HG03354 (cell line): ENCODE results near the gene C5orf15.
"Not testable (repeated sequence)": the region's sequence is repeated elsewhere in the genome, so short reads cannot be mapped to it uniquely, and the experiment has no call there.

ENCODE experiments used
- ATAC-seq: cut with Tn5 transposase; IDR thresholded peaks from one replicate; pipeline ENCODE4 v1.9.1; 2021; ENCODE audit warnings: mild to moderate bottlenecking; ENCODE audit not compliant: unreplicated experiment, poor library complexity, severe bottlenecking

Gene C5orf15

DNA sequence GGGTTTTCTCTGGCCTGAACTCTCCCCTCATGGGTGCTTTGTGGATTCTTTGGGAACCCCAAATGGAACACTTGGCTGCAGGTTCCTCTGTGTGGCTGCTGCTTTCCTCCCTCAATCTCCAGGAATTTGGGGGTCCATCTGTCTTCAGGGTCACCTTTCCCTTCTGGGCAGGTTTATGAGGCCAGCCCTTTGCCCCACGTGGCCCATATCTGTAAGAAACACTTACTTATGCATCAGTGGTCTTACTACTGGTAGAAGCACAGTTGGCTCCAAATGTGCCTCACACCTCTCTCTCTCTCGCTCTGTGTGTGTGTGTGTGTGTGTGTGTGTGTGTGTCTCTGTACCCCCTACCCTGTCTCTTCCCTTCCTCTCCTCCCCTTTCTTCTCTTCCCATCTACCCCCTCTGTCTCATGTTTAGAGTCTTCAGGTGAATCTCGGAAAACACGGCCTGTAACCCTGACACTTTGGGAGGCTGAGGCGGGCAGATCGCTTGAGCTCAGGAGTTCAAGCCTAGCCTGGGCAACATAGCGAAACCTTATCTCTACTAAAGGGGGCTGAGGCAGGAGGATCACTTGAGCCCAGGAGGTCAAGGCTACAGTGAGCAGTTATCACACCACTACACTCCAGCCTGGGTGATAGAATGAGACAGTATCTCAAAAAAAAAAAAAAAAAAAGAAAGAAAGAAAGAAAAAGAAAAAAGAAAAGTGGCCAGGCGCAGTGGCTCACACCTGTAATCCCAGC is 26.8 kb downstream of the C5orf15 start:
- ATAC-seq = no peak

- no peak for ATAC-seq
Observed at GRCh38 chr5:133939668-133940067, 28.8 kb downstream of the C5orf15 start.

DNA sequence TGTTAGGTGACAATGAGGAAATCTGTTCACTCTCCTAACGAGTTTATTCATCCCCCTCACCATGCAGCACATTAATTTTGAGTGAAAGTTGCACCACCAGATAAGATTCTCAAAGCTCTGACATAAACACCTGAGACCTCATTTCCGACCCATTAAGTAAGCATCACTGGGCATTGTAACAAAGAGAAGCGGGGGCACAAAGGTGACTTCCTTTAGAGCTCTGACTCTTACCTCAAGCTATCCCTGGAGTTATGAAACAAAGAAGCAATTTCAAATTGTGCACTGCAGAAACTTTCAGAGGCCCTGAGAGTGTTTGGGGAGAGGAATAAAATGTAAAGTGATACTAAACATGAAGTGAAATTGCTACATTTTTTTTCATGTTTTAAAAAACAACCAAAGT is 29.5 kb downstream of the C5orf15 start:
- ATAC-seq = peak; percentile 41

DNA sequence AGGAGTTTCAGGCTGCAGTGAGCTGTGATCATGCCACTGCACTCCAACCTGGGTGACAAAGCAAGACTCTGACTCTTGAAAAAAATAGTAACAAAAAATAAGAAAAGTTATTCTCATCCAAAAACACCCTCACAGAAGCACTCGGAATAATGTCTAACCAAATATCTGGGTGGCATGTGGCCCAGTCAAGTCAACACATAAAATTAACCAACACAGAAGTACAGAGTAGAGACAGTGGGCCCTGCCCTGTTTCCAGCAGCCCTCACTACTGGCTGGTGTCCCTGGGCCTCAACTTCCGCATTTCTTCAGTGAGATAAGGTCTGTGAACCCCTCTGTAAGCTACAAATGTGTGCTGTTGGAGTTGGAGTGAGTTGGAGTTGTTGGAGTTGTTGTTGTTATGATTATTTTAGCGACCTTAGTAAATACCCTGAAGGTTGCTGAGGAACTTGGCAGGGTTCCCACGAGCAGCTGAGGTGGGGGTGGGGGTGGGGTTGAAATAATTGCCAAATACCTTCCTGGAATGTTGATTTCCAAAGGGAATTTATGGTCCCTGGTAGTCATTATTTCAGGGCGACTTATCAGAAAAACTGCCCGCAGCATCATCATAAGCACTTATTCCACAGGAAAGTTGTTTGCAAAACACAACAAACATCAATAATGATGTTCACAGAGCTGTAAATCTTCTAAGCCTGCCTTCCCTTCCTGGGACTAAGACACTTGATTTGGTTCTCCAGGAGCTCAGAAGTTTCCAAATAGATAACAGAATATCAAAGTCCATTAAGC is 30.2 kb downstream of the C5orf15 start:
- ATAC-seq = no peak

DNA sequence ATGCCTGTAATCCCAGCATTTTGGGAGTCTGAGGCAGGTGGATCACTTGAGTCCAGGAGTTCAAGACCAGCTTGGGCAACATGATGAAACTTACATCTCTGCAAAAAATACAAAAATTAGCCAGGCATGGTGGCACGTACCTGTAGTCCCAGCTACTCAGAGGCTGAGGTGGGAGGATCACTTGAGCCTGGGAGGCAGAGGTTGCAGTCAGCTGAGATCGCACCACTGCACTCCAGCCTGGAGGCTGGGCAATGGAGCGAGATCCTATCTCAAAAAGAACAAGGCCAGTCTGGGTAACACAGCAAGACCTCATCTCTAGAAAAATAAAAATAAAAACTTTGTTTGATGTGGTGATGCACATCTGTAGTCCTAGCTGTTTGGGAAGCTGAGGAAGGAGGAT is 30.8 kb downstream of the C5orf15 start:
- not testable (repeated sequence) for ATAC-seq

DNA sequence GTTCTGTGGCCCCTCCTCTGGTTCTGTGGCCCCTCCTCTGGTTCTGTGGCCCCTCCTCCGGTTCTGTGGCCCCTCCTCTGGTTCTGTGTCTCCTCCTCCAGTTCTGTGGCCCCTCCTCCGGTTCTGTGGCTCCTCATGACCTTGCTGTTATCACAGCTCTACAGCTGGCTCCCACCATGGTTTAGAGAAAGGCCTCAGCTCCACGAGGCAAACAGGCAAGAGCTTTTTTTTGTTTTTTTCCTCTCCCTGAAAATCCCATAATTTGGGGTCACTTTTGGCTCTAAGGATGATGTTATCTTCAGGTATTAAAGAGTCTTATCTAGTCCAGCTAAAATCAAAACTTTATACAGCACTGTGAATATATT is 31.8 kb downstream of the C5orf15 start:
- ATAC-seq = no peak

DNA sequence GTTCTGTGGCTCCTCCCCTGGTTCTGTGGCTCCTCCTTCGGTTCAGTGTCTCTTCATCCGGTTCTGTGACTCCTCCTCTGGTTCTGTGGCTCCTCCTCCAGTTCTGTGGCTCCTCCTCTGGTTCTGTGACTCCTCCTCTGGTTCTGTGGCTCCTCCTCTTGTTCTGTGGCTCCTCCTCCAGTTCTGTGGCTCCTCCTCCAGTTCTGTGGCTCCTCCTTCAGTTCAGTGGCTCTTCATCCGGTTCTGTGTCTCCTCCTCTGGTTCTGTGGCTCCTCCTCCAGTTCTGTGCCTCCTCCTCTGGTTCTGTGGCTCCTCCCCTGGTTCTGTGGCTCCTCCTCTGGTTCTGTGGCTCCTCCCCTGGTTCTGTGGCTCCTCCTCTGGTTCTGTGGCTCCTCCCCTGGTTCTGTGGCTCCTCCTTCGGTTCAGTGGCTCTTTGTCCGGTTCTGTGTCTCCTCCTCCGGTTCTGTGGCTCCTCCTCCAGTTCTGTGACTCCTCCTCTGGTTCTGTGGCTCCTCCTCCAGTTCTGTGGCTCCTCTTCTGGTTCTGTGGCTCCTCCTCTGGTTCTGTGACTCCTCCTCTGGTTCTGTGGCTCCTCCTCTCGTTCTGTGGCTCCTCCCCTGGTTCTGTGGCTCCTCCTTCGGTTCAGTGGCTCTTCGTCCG is 32.3 kb downstream of the C5orf15 start:
- ATAC-seq = not testable (repeated sequence)

GRCh38 chr5:133935667-133935940 is 32.8 kb downstream of the C5orf15 start:
- ATAC-seq = no peak

DNA sequence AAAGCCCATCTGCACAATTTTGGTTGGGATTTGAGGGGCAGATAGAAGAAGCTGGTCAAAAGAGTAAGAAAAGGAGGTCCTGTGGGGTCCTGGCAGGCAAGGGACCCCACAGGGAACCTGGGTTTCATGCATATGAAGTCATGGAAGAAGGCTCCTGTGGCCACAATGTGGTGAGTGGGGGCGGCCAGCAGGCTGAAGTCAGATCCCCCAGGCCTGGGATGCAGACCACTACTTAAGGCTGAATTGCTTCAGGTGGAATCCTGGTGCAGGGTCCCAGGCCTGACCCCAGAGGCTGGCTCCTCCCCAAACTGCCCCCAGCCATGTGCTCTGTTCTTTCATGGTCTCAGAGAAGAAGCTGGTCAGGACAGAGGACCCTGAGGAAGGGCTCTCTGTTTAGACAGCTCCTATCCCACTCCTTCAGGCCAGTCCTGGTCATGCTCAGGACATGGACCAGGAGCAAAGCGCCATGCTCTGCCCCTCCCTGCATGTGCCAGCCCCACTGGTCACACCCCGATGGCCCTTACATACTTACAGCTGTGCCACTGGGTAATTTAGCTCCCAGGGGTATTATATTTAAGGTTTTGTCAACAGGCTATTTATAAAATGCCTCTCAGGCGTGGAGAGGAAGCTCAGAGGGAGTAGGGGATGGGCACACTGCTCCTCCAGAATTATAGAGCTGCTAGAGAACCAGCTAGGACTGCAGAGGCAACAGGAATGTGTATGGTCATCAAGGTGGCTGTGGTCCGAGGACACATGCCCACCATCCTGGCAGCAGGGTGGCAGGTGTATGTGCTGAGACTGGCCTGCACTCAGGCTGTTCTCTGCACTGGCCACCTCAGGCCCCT is 33.4 kb downstream of the C5orf15 start:
- peak; percentile 48 for ATAC-seq

- ATAC-seq = no peak
Observed at GRCh38 chr5:133934311-133934710, 34.1 kb downstream of the C5orf15 start.

DNA sequence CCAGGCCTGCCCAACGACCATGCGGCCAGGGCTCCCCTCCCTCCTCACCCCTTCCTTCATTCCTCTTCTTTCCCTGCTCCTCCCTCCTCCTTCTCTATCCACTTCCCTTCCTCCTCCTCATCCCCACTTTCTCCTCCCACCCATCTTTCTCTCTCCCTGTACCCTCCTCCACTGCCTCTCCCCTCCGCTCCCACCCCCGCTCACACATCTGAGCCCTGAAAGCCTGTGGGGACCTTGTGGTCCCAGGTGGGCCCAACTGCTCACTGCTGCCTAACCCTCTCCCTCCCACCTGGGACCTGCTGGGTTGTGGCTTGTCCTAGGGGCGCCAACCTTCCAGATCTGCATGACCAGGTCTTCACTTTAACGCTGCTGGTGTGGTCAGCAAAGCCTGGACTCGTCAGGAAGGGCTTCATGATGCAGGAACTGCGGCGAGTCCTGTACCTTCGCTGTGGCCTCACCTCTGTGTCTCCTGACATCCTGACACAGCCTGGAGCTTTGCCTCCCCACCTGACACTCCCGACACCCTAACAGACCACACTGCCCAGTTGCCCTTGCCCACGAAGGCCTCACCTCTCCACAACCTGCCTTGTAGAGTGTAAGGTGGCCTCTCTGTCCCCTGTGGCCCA is 34.6 kb downstream of the C5orf15 start:
- ATAC-seq = no peak

DNA sequence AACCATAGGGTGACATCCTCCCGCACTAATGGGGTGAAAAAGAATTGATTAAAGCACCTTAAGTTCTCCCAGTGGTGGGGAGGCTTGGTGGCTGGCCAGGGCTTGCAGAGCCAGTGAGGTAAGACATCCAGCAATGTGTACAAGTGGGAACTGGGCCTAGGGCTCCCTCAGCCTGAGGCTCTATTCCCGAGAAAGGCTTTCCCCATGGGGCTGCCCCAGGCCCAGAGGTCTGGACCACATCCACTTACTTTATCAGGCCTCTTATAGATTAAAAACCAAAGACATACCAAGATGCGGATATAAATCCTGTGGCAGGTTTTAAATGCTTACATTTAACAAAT is 35.3 kb downstream of the C5orf15 start:
- ATAC-seq = no peak

- ATAC-seq = no peak
Observed at GRCh38 chr5:133932441-133933168, 35.8 kb downstream of the C5orf15 start.

- ATAC-seq = no peak
Observed at GRCh38 chr5:133931546-133931945, 36.9 kb downstream of the C5orf15 start.

- ATAC-seq = no peak
Observed at GRCh38 chr5:133930813-133931090, 37.7 kb downstream of the C5orf15 start.

DNA sequence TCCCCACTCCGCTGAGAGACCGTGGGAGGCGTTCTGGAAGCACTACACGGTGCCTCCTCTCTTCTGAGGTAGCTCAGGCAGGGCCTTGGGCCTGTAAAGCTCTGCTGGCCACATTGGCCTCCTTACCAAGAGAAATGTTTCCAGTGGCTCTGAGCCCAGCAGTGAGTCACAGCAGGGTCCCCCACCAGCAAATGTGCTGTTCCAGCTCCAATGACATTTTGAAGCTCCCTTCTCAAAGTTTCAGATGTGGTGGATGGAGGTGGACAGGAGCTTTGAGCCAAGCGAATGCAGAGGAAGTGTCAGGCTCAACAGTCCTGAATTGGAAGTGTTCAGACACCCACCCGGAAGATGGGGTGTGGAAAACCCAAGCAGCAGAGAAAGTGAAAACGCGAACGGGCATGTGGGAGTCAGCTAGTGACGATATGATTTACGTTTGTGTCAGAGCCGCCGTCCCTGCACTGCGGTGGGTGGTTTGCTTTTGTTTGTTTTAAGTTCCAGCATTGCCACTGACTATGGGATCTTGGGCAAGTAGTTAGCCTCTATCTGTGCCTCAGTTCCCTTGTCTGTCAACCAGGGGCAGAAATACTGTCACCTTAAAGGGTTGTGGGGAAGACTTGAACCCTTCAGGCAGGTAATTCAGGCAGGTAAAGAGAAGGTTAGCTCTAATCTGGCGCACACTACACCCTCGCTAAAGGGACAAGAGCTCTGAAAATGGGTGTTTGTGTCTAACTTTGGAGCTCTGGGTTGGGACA is 38.2 kb downstream of the C5orf15 start:
- ATAC-seq = no peak

DNA sequence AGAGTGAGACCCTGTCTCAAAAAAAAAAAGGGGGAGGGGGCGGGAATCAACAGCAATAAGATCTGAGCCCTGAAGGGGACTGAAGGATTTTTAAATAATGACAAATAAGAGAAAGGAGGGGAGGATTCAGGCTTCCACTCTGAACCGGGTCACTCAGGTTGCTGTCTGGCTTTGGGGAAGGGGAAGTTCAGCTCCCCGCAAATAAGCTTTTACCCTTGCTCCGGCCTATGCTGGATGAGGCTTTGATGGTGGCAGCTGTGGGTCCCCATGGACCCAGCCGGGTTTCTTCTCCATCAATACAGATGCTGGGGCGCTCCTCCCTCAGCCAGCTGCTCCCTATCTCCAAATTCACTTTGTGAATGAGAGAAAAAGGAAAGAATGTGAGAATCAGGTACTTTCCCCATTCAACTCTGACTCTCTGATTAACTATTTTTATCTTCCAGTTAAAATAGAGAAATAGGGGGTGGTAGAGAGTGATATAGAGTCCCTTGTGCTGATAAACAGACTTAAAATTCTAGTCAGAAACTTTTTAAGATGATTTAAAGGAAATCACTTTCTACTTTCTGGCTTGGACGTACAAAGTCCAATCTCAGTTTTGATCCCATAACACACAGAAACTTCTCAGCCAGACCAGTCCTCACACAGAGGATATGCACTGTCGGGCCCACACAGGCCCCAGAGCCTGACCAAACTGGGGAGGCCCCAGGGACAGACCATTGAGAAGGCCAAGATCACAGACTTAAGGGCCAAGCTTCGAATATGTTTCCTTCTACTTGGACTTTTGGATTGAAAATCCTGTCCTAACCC is 39.6 kb downstream of the C5orf15 start:
- no peak for ATAC-seq
